OCI-M1 (cell line): Measurements from ENCODE around the gene STEAP1B.

Experiments
- DNase-seq: peaks from one replicate; lab custom pipeline; 2025; lab: John Stamatoyannopoulos, UW

The STEAP1B gene

DNA sequence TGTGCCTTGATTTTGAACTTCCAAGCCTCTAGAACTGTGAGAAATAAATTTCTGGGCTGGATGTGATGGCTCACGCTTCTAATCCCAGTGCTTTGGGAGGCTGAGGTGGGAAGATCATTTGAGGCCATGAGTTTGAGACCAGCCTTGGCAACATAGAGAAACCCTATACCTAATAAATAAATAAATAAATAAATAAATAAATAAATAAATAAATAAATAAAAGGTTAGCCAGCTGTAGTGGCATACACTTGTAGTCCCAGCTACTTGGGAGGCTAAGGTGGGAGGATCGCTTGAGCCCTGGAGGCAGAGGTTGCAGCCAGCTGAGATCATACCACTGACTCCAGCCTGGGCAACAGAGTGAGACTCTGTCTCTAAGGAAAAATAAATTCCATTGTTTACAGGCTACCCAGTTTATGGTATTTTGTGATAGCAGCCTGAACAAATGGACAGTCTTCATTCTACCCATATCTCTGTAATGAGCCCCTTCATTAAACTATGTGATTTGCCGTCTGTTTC lies 67.7 kb downstream of the STEAP1B start:
- no peak for DNase-seq

DNA sequence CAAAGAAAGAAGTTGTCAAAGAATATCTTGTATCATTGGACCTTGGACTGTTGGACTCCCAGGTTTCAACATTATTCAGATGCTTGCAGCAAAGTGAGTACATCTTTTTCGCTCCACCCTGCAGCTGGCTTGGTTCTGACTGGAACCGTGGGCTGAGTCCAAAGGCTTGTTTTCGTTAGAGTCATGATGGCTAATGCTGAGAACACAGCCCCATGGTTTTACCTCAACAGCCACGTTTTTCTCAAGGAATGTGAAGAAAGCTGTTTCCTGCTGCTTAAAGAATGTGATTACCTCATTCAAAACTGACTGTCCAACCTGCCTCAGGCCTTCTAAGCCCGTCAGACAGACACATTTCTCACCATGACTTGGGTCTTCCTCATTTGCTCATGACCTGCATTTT lies 69.5 kb downstream of the STEAP1B start:
- no peak for DNase-seq

DNA sequence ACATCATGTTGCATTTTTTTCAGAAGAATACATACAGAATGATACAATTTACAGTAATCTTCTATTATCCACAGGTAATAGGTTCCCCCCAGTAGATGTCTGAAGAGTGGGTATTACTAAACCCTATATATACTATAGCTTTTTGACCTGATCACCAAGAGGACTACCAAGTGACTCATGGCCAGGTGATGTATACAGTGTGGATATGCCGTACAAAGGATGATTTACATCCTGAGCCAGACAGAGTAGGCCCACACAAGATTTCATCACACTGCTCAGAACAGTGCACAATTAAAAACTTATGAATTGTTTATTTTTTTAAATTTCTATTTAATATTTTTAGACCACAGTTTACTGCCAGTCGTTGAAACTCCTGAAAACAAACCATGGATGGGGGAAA lies 70.6 kb downstream of the STEAP1B start:
- DNase-seq = no peak

DNA sequence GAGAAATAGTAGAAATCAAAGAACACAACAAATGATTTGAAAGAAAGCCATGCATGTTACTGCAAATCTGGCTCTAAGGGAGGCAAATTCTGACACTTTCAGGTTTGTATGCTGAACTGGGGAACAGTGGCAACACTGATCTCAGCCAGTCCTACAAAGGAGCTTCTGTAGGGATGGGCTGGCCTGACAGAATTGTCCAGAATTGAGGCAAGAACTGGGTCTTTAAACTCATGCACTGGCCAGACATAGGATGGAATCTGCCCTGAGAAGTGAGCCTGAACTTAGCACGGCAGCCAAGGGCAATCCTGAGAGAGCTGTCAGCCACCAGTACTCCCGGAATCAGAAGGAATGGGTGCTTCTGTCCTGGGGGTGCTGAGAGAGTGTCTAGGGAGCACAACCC lies 72.1 kb downstream of the STEAP1B start:
- DNase-seq = no peak

DNA sequence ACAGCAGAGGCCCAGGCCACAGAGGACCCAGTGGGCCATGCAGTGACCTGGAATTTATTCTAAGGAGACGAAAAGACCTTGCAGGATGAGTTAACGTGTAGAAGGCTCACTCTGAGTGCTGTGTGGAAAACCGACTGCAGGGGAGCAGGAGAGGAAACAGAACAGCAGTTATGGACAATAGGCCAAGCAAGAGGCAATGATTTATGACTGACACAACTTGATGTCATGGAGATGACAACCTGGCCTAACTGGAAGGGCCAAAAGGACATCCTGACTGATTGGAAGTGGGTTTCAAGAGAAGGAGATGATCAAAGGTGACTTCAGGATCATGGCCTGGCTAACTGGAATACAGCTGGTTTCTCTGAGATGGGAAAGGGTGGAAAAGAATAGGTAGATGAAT lies 72.9 kb downstream of the STEAP1B start:
- no peak for DNase-seq

DNA sequence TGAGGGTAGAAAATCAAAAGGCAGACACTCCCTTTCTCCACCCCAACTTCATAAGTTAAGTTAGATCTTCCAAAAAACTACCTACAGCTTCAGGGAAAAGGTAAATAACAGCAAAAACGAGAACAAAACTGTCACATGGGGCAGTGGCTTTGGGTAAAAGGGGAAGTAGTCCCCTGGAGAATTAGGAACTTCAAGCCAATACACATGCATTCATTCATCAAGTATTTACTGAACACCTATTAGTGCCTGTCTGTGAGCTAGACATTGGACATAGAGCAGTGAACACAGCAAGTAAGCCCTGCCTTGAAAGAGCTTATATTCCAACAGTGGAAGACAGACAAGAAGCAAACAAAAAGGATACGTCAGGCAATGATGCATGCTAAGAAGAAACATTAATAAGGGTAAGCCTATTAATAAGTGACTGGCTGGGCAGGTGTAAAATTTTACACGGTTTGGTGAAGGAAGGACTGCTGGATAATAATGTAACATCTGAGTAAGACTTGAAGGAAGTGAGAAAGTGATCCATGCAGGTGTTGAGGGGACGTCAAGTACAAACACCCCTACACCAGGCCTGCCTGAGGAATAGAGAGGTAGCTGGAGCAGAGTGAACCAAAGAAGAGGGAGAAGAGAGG lies 73.4 kb downstream of the STEAP1B start:
- DNase-seq = peak; percentile 25

DNA sequence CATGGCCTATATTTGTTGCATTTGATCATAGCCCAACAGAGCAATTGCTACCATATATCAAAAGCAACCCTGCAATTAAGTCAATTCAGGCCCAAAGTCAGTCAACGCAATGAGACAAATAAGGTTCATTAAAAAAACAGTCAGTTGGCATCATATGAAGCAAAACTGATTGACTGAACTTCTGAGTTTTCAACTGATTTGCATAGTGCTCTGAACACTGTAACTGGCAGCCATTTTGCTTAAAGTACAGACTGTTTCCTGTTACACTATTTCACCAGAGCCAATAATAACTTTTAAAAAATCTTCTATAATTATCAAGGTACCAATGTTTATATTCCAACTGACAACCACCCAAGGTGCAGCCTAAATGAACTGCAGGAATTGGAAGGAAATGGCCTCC lies 74.6 kb downstream of the STEAP1B start:
- no peak for DNase-seq

DNA sequence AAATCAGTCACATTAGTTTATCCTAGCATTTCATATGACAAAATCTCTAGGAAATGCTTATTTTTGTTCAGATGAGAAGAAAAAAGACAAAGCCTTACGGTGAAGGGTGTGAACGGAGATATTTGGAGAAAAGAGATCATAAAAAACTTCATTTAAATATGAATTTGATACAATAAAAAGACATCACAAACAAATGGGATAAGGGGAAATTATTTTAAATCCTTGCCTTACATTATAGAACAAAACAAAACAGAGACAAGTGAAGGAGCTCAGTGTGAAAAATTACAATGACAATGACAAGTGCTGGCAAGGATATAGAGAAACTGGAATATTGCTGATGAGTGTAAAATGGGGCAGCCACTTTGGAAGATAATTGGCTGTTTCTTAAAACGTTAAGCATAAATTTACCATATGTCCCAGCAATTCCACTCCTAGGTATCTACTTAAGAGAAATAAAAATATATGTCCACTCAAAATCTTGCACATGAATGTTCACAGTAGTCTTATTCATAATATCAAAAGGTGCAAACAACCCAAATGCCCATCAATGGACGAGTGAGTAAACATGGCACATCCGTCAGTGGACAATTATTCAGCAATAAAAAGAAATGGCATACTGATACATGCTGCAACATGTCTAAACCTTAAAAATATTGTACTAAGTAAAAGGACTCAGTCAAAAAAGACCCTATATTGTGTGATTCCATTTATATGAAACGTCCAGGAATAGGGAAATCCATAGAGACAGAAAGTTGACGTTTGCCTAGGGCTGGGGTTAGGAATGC lies 77.0 kb downstream of the STEAP1B start:
- no peak for DNase-seq

DNA sequence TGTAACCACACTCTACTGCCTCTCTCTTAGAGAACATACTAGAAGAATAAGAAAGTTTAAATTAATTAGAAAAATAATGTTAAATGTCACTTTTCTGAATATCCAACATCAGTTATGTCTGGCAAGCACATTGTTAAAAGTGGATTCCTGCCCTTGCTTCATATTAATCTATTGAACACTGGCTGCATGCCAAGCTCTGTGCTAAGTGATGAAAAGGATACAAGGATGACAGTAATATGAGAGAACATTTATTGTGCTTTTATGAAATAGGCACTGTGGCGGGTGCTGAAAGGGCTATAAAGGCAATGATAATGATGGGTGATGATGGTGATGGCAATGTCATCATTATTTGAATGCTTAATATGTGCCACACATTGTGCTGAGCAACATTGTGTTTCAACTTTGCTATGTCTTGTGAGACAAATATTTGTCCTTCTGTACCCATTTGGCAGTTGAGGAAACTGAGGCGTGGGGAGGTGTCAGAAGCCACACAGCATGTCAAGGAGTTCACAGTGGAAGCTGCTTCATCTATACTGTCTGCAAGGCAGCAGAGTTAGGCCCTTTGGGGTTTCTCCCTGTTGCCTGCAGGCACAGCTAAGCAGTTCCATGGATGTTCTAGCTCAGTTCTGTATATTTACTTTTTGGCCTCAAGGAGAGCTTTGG lies 78.9 kb downstream of the STEAP1B start:
- DNase-seq = no peak

DNA sequence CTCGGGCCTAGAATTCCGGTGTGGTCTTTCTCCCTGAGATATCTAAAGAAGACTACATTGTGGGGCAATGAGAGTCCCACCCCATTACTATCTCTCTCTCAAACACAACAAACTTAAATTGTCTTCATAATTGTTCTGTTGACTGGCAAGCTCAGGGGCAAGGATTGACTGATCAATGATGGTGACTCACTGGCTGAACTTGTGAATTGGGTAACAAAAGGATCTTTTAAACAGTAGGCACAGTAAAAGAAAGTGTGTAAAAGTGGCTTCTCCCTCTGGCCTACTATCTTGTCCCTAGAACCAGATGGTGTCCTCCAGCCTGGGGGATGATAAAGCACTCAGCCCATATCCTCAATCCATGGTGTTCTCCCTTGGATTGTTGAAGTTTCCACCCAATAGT lies 80.0 kb downstream of the STEAP1B start:
- no peak for DNase-seq

DNA sequence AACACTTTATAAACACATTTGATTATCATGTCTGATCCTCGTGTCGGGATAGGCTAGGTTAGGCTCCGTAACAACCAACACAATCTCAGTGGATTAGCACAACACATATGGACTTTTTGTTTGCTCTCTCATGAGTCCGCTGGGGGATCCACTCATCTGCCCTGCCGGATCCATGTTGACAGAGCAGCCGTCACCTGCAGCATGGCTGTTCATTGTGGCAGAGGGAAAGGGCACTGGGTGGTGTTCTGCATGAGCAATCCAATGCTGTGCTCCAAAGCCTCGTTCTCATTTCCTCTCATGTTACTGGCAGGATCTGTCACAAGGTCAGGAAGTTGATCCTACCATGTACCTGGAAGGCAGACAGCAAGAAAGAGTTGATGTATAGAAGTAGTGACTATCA lies 80.5 kb downstream of the STEAP1B start:
- DNase-seq = no peak

DNA sequence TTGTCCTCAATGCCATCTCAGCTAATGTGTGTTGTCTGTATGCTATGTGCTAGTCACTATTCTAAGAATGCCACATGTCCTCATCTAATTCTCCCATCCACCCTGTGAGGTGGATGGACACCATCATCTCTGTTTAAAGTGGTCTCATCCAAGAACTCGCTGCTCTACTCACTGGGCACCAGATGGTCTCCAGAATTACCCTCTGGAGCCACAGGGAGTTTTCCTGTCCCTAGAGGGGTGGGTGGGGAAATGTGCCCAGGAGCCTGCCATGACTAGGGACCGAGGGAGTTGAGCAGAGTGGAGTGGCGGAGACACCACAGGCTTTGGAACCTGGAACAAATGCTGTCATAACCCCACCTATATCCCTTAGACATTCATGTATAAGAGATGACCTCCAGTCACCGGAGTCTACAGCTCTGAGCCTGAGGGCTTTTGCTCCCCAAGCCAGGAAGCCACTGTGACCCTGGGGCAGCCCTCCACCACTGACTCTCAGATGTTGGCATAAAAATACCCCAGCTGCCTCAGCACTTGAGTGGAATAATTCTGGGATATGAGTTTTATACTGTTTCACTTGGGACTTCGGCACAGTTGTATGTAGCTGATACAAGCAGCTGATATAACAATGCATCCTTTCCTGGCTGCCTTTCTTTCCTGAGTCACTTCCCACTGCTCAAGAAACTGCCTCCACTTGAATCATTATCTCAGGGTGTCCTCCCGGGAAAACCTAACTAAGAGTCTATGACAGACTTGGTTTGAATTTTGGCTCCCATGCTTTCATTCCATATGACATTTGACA lies 81.5 kb downstream of the STEAP1B start:
- no peak for DNase-seq

DNA sequence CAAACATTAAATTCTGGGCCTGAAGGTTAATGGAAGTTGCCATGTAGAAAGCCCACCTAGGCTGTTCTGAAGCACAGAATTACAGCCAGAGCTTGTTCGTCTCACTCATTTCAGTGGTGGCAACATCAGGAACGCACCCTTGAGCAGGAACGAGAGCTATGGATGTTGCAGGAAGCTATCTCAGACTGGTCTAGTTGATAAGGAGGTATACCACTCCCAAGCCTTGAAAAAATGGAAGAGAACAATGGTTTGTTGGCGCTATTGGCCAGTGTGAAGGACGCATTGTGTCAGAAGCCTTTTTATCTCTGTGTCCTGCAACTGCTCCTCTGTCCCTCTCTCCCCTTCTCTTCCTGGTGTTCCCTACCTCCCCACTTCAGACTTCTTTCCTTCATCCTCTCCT lies 82.1 kb downstream of the STEAP1B start:
- DNase-seq = no peak

DNA sequence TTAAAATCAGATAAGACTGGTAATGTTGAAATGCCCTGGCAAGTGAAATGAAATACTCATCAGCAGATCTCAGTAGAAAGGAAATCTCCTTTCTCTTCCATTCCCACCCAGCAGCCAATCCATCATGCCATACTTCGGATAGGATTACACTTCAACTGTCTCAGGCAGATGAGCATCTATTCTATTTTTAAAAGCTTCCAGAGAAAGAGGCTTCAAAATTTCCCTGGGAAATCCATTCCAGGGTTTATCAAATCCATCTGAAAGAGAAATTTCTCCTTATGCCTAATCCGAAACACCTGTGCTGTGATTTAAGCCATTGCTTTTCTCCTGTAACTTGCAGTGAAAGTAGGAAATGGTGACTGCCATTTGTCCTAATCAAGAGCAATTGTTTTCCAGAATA lies 82.6 kb downstream of the STEAP1B start:
- no peak for DNase-seq

DNA sequence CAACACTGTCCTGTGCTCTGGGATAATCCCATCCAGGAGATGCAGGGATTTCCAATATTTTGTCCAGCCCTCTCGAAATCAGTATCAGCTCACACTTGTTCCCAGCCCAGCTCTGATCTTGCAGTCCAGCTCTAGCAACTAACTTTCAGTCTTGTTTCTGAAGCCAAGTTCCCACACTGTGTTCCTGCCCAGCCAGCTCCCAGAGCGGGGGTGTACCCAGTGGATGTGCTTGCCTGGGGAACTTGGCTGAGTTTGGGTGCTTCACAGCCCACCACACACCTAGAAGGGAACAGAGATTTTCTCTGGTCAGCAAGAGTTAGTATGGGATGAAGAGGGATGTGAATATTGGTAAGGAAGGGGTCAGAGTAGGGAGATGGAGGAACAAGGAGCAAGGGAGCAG lies 85.6 kb downstream of the STEAP1B start:
- no peak for DNase-seq

DNA sequence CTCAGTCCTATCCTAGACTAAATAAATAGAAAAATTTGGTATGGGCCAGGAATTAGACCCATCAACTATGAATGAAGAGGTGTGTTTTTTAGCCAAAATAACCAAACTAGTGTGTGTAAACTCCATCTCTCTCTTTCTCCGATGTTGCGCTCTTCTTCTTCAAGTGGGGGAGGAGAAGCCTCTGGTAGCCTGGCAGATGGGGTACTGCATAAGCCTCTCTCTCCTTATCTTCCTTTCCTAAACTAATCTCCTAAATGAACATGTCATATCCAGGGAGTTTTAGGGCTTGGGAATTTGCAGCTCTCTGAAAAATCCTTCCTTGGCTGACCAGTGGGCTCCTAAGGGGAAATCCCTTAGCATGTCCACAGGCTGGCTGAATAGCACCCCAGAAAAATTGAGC lies 86.8 kb downstream of the STEAP1B start:
- no peak for DNase-seq

DNA sequence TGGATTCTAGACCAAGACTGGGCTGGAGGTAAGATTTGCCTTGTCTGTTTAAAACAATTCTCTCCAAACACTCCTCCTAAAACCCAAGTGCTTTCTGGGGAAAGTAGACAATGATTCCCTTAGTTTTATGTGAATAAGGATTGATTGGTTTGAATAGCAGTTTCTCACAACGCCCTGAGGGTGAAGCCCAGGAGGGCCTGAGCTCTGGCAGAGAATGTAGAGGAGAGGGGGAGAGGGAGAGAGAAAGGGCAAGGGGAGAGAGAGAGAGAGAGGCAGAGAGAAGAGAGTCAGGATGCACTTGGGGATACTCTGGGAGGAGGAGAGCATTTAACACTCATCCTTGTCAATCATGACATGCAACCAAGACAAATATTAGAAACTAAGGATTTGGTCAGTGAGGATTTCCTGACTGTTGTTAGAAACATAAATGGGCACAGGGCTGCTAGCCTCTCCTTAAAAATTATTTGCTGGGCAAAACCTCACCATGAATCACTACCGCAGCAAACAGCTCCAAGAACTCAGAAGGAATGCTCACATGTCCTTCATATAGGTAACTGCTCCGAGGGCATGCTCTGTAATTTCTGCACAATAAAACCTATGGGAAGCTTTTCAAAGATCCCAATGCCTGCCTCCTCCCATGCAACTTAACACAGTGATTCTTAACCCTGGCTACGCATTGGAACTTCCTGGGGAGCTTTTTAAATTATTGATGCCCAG lies 87.9 kb downstream of the STEAP1B start:
- DNase-seq = no peak

DNA sequence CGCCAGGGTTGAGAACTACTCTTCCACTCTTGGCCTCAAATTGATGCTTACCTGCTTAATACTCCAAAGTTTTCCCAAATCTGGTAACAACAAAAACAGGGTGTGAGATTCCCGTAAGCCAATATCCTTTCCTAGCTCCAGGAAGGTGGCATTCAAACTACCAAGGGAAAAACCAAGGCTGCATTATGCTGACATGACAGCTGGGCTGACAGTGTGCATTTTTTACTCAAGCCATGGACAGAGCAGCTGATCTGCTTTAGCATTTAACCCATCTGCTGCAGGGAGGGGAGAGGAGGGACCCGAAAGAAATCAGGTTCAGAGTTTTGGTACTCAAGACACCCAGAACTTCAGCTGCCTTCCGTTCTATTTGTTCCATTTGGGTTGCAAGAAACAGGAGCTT lies 93.3 kb downstream of the STEAP1B start:
- DNase-seq = no peak

DNA sequence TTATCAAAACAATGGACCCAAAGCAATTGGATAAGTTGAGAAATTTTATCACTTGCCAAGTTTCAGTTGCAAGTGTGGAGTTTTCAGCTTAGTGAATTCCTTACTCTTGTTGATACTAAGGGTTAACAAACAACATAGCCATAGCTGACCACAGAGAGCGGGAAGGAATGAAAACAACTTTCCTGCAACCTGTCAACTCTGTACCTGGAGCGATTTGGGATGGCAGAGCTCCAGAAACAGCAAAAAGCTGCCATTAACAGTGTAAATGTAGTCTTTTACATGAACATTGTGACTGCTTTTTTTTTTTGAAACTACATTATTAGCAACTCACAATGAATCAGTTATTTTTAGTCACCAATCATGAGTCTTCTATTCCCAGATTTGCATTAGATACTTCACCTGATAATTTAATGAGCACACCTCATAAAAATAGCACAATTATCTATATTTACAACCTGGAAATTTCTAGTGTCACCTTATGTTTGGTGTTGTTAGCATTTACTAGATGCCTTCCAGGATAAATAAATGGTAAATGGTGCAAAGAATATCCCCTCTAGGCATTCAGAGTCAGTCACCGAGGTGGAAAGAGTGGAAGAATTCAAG lies 95.5 kb downstream of the STEAP1B start:
- no peak for DNase-seq

DNA sequence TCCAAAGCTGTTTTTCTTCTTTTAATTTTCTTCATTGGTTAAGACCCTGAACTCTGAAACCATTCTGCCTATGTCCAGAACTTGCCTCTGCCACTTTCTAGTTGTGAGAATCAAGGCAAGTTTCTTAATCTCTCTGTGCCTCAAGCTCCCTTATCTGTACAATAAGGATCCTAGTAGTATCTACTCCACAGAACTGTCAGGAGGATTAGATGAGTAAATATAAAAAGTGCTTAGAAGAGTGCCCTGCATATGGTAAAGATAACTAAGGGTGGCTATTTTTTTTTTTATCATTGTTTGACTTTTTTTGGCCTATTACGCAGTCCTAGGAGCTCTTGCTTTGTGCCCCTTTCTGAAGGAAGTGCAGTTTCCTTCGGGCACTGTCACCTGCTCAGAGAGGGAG lies 96.6 kb downstream of the STEAP1B start:
- no peak for DNase-seq

DNA sequence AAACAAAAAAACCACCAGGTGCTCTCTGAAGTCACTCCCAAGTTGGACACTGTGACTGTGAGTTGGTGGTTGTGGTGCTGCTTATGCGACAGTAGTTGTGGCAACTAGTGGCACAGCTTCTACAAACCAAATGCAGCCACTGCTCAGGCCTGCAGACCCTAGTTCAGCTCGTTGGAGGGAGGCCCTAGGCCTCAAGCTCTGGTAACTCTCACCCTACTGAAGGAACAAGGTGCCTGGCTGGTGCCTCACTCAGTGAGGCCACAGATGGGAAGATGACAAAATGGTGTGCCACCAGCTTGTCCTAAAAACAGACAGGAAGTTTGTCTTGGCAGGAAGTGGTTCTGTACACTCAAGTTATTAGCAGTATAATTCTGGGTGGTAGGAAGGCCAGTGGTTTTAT lies 97.7 kb downstream of the STEAP1B start:
- DNase-seq = no peak
